PFSK-1 (cell line): ENCODE results near the gene OR4Q2.

Experiments used
- POLR2AphosphoS5 ChIP-seq: IDR thresholded peaks from 2 replicates; pipeline ENCODE4 v1.6.1; 2012; ENCODE audit warnings: low read depth, mild to moderate bottlenecking, control low read depth, low read length, moderate library complexity
- SIN3A ChIP-seq: IDR thresholded peaks from 2 replicates; pipeline ENCODE4 v1.6.1; 2012; ENCODE audit warnings: mild to moderate bottlenecking, low read length, moderate library complexity, borderline replicate concordance; ENCODE audit not compliant: insufficient read depth

DNA sequence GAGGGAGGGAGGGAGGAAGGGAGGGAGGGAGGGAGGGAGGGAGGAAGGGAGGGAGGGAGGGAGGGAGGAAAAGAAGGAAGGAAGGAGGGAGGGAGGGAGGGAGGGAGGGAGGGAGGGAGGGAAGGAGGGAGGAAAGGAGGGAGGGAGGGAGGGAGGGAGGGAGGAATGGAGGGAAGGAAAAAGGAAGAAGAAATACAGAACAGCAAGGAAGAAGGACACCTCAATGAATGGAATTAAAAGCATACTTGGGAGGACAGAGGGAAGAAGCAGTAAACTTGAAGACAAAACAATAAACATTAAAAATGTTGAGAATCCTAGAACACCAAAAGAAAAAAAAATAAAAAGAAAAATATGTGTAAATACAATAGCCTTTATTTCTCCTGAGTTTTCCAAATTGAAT lies 6.2 kb downstream of the OR4Q2 start:
- TF ChIP-seq POLR2AphosphoS5 (no peak), SIN3A (no peak)
